NCI-H2107 treated with DMSO at 0.1 percent for 48 hours (cell line): ENCODE results near the gene AIP.
A peak's percentile ranks its signal among the peaks of the same experiment; 100 is the strongest.

ENCODE experiments used
- DNase-seq: peaks from one replicate; lab custom pipeline; 2025; ENCODE audit not compliant: unreplicated experiment; lab: John Stamatoyannopoulos, UW

The AIP gene

DNA sequence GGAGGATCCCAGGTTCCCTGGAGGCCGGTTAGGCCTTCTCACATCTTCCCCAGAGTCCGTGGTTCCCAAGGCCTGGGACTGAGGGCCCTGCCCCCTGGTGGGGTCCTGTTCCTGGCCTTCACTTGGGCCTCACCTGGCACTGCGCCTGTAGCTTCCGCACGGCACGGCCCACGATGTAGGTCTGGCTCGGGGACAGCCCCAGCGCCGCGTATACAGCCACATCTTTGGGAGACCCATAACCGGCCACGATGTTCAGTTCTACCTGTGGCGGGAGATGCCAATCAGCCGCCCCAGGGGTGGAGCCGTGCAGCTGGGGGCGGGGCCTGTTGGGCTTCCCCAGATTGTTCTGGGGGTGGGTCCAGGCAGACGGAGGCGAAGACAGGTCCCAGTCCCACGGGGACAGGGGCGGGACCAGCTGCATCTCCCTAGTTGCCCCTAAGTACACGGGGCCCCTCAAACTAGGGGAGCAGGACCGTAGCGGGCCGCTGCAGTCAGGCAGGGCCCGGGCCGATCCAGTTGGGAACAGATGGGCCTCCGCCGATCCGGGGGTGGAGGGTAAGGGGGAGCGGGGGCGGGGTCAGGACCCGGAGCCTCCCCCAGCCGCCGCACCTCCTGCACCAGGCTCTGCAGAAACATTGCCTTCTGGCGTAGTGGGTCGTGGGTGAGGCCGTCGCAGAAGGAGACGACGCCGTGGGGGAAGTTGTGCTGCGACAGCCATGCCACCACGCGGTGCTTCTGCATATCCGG lies 10.1 kb downstream of the AIP start:
- no peak for DNase-seq

GRCh38 chr11:67493548-67494370 lies 10.9 kb downstream of the AIP start:
- DNase-seq = no peak

- DNase-seq = no peak
These were observed 11.8 kb downstream of the AIP start for GRCh38 chr11:67494371-67495233.

DNA sequence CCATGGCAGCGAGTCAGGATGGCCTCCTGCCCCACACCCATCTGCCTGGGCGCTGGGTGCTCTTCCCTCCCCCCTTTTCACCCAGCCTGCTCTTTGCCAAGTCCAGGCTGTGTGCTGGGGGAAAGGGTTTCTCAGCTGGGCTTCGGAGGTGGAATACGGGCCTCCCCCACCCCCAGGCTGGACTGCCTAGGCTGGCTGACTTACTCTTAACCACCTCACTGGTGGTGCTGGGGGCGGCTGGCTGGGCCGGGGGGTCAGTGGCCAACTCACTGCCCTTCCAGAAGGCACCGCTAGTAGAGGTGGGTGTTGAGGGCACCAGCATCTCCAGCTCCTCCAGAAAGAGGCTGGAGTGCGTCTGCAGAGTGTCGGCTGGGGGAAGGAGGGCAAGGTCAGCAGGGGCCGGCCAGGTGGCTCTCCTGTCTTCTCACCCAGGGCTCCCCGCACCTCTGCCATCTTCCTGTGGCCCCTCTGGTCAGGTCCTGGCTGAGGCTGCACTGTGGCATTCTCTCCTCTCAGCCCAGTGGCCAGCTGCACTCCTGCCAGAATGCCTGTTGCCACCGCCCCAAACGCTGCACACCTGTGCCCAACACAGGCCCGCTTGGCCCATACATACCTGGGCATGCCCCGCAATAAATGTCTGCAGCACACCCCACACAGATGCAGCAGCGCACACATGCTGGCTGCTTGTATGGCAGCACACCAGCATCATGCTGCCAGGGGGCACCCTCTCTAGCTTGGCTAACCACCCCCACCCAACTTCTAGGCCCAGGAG lies 12.6 kb downstream of the AIP start:
- DNase-seq = no peak

DNA sequence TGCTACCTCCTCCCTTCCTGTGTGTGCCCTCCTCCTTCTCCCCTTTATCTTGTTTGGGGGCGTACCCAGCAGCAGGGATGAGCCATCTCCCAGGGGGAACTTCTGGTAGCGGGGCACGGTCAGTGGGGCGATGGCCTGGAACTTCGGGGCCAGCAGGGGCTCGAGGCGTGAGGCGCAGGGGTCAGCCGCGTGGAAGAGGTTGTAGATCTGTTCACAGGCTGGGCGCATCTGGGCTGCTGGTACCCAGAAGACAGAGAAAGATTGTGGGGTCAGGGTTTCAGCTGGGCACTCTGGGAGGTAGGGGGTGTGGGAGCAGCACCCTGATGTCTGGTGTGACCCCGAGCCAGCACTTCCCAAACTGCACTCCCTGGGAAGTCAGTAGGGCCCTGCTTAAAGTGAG lies 13.3 kb downstream of the AIP start:
- no peak for DNase-seq

DNA sequence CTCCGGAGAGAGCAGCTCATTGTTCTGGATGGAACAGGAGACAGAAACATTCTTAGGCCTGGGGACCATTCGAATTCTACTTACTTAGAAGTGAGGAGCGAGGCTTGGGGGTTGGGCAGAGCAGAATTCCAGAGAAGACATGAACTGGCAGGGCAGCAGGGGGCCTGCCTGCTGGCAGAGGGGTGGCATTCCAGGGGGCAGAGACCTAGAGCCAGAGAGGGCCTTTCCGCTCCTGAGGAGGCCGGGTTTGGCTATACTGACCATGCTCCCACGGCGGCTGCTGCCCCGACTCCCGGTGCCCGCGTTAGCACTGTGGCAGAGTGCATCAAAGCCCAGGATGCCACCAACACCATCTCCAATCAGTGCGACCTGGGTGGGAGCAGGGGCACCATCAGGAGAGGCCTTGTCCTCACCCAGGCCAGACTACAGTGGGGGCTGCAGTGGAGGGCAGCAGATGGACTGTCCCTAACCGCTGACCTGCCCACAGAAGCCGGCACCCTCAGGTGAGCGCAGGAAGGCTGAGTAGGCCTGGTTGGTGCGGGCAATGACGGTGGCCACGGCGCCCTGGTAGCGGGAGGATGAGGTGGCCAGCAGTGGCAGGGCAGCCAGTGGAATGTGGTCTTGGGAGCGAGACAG lies 14.9 kb downstream of the AIP start:
- no peak for DNase-seq

- no peak for DNase-seq
These were observed 15.7 kb downstream of the AIP start for GRCh38 chr11:67498544-67498972.

DNA sequence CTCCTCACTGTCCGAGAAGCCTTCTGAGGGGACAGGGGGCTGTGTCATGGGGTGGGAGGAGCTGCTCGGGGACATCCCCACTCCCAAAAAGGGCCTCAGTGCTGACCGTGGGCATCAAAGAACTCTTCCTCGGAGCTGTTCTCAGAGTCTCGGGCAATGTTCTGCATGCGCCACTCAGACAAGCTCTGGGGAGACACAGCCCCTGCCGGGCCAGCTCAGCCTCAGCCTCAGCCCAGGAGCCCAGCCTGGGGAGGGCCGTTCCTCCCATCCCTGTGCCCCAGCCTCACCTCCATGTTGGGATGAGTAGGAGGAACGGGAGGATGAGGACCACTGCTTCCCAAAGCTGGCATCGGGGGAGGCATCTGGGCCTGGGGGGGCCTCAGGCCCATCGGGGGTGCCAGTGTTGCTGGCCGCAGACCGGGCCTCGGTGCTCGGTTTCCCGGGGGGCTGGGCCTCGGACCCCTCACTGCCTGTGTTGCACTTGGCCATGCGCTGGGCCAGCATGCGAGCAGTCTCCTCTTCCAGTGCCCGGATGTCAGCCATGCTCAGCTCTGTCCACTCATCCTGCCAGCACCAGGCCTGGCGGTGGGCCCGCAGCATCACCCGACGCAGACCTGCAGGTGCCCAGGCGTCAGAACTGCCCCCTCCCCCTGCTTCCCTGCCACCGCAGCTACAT lies 17.1 kb downstream of the AIP start:
- no peak for DNase-seq

DNA sequence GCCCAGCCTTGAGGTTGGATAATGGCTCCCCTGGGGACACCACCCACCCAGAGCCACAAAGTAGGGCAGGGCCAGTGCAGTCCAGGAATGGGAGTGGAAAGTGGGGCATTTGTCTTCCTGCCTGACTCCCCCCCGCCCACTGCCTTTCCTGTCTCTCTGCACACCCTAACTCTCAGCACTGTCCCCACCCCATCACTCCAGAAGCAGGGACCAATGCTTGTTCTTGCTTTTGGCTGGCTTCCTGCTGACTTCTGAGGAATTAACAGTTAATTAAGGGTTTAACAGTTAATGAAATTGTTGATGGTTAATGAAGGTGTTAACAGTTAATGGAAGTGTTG lies 17.6 kb downstream of the AIP start:
- DNase-seq = peak; percentile 8

DNA sequence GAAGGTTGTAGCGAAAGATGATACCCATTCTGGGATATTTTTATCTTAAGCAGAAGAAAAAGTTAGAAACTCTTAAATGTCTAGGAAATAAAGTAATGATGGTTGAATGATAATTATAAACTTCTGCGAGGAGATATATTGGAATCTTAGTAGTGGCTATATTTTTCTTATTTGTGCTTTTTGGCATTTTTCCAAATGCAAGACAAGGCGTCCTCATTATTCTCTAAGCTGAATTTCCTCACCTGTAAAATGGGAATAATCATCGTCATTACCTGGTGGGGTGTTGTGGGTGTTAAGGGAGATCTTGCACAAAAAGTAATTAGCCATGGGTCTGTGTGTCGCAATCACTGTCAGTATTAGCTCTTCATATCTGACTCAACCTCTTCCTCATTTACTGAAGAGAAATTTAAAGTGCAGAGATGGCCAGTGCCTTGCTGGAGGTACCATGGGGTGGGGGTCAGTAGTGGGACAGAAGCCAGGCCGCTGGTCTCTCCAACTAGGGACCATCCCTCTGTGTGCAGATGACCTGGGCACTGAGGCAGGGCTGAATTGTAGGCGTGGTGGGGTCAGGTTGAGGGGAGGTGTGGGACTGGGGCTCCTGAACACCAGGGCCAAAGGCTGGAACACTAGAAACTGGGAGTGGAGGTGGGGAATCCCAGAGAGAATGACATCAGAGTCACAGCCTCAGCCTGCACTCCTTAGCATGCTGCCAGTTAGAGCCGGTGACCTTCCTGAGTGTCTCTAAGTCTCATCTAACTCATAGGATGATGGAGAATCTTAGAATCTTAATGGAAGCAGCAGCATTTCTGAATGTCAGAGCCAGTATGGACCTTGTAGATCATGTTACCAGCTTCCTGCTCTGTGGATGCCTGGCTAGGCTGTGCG lies 18.2 kb downstream of the AIP start:
- DNase-seq = no peak

DNA sequence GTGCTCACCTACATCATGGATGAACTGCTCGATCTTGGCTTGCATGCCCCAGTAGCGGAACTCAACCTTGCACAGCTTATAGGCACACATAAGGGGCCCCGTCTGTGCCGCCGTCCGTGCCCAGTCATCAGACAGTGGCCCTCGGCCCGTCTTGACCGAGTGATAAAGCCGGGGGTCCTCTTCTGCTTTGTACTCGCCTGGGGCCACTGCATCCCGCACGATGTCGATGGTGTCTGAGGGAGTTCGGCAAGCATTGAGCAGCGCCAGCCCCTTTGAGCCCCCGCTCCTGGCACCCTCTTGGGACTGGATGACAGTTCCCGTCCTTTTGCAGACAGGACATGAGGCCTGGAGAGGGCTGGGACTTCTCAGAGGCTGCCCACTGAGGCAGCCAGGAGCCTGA lies 19.0 kb downstream of the AIP start:
- DNase-seq = no peak

DNA sequence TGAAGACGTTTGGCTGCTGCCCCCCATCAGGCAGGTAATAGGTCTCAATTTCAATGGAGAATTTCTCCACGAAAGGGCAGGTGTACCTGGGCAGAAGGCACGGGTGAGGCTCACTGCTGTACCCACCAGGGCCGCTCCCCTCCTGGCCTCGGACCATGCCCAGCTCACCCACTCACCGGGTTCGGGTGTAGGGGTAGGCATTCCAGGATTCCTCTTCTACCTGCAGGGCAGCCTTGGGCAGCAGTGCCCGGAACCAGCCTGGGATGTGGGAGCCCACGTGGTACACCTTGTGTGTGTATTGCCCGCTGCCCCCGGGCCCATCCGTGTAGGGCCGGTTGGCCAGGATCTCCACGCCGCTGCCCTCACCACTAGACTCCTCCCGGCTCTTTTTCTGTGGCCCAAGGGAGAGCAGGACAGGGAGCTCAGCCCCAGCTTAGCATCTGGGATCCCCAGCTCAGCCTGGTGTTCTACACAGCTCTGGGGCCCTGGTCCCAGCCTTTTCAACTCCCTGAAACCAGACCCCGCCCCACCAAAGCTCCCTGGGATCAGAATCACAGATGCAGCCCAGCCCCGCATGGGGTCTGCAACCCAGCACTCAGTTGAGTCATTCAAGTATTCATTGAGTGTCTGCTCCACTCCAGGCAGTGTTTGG lies 19.6 kb downstream of the AIP start:
- no peak for DNase-seq

DNA sequence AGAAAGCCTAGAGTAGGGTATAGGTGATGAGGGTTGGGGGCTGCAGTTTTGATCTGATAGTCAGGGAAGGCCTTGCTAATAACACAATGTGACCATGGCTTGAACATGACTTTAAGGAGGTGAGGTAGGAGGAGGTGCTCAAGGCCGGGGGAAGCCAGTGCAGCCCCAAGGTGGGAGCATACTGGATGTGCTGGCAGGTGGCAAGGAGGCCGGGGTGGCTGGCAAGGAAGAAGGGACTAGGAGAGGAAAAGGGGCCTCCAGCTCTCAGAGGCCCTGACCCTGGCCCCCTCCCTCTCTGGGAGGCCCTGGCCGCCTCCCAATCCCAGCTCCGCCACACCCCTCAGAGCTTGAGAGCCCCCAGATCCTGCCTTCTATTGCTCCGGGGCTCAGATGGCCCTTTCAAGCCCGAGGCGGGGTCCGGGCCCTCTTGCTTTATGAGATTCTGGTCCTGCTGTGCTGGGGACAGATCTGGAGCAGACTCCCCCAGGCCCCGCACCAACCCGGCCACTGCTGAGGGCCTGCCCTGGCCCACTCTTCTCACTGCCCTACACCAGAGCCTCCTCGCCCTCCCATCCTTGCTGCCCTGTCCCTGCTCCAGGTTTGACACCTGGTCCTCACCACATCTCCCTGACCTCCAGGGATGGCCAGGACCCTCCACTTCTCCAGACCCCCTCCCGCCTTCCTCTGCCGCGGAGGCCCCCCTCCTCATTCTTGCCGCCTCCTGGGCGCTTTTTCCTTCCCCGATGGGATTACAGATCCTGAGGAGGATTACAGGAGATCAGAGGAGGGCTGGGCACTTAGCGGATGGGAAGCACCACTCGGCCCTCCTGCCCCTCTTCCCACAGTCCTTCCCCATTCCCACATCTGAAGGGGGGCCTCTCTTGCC lies 20.5 kb downstream of the AIP start:
- DNase-seq = no peak

DNA sequence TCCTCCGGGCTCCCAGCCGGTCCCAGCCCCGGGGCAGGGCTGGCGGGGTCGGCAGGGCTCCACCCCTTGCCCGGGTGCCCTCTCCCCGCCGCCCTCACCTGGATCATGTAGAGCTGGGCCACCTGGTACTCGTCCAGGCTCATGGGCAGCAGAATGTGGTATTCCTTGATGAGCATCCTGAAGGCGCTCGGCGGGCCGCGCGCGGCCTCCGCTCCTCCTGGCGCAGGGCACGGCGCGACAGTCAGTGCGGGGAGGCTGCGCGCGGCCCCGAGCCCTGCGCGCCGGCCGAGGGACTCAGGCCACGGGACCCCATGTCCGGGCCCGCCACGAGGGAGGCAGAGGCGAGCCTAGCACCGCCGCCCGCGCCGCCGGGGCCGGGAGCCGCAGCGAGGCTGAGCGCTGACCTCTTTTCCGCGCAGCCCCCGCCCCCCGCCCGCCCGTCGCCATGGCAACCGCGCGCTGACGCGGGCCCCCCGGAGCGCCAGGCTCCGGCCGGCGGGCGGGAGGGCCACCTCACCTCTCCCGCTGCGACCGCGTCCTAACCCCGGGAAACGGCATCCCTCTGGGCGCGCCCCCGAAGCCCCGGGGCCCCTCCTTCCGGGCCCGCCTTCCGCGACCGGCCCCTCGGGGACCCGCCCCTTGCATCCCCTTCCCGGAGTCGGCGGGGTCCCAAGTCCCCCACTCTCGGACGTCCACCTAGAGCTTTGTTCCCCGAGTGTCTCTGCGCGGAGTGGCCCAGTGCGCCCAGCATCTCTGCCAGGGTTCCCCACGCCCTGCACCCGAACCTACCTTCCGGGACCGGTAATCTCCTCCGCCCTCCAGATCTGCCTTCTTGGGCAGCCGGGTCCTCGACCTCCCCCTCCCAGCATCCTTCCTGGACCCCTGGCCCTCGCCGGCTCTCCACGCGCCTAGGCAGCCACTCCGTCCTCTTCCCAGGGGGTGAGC lies 21.5 kb downstream of the AIP start:
- no peak for DNase-seq

DNA sequence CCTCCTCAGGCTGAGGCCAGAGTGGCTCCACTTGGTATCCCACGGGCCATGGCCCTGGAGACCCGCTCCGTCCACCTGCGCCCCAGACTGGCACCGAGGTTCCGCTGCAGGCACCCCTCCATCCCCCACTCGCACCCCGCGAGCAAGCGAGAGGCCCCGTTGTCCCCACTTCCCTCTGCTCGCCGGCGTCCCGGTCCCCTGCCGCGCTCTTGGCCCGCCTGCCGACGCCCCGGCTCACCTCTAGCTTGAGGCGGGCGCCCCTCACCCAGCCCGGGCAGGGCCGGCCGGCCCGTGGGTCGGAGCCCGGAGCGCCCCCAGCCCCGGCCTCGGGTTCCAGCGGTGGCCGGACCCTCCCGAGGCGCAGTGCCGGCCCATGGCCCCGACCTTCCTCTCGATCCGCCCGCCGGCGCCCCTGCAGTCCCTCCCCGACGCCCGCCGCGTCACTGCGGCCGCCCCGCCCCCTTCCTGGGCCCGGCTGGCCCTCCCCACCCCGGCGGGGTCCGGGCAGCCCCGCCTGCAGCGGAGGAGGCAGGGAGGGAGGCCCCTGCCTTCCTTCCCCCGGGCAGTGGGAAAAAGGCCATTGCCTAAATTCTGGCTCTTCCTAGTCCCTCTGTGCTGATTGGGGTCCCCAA lies 22.2 kb downstream of the AIP start, which contains the start of gene PITPNM1:
Gene PITPNM1 (minus strand): TSS at position 414 of the 632 bp plus-strand sequence. CDS start 1,183 bp downstream, outside the sequence.
- DNase-seq = no peak
